Measurements from ENCODE around the gene SLC6A15.

- TF ChIP-seq CTCF (IDR thresholded peaks at IDR 0.05) (no peak), POLR2A (IDR thresholded peaks at IDR 0.05; ENCODE audit: low read depth) (no peak), EP300 (IDR thresholded peaks at IDR 0.05) (no peak), POLR2AphosphoS5 (IDR thresholded peaks at IDR 0.05) (no peak)
Measured at GRCh38 chr12:84924981-84925380, 12.4 kb upstream of the SLC6A15 start.

Data from esophagus muscularis mucosa (tissue), 4 donors.